Suprapubic skin (tissue), 4 donors: ENCODE measurements around the gene LRRC10B. TPM values are rescaled to one million over a fixed set of nuclear protein-coding genes. Genes with fewer than 3 reads are reported as not detected.

Experiments
- DNase-seq, 2 donors: peaks; one replicate each; pipeline ENCODE4 v3.0.0-alpha.2; 2019; ENCODE audit warnings: low spot score in 2 of 2
- H3K27ac ChIP-seq: fragments of 200-600 bp; sonication (generic); one replicate; pipeline ENCODE4 v1.5.1; 2019
- H3K27me3 ChIP-seq: fragments of 200-600 bp; sonication (generic); one replicate; pipeline ENCODE4 v1.5.1; 2019
- H3K36me3 ChIP-seq: fragments of 200-600 bp; sonication (generic); one replicate; pipeline ENCODE4 v1.5.1; 2019
- H3K4me1 ChIP-seq: fragments of 200-600 bp; sonication (generic); one replicate; pipeline ENCODE4 v1.5.1; 2019
- H3K4me3 ChIP-seq: fragments of 200-600 bp; sonication (generic); one replicate; pipeline ENCODE4 v1.5.1; 2019; ENCODE audit warnings: mild to moderate bottlenecking
- H3K9me3 ChIP-seq: fragments of 200-600 bp; sonication (generic); one replicate; pipeline ENCODE4 v1.5.1; 2019
- CTCF ChIP-seq, 2 donors: fragments of 200-600 bp in 1 of 2; fragments of 450-650 bp in 1 of 2; sonication (generic) in 1 of 2; IDR thresholded peaks; one replicate each; pipeline ENCODE4 v1.5.1; 2016 to 2019; ENCODE audit warnings: antibody characterized with exemption in 2 of 2, mild to moderate bottlenecking in 1 of 2, moderate library complexity in 1 of 2
- EP300 ChIP-seq: sonication (generic); formaldehyde crosslinking; IDR thresholded peaks from one replicate; pipeline ENCODE4 v1.6.1; 2017; ENCODE audit warnings: antibody characterized with exemption
- POLR2A ChIP-seq, 2 donors: fragments of 450-650 bp; IDR thresholded peaks; one replicate each; pipeline ENCODE4 v1.6.1; 2017; ENCODE audit warnings: antibody characterized with exemption in 2 of 2, mild to moderate bottlenecking in 2 of 2, moderate library complexity in 2 of 2
- POLR2AphosphoS5 ChIP-seq, 3 donors: sonication (generic); formaldehyde crosslinking; IDR thresholded peaks; one replicate each; pipeline ENCODE4 v1.6.1; 2017; ENCODE audit warnings: antibody characterized with exemption in 3 of 3
- WGBS: methylation state at CpG from one replicate; pipeline ENCODE4 v1.1.5; 2018; 5-methylcytosine and 5-hydroxymethylcytosine counted together
- total RNA-seq, 4 donors: library from RNA; depleted of rRNA; stranded (reverse); fragments of >200 nt; gene quantifications; one replicate each; pipeline ENCODE4 v1.1.0, GENCODE V29; 2016

Gene LRRC10B
- total RNA-seq, 4 donors from 2014 or later = 1.1 to 2.1 (median 1.2) TPM; not detected in 1

DNA sequence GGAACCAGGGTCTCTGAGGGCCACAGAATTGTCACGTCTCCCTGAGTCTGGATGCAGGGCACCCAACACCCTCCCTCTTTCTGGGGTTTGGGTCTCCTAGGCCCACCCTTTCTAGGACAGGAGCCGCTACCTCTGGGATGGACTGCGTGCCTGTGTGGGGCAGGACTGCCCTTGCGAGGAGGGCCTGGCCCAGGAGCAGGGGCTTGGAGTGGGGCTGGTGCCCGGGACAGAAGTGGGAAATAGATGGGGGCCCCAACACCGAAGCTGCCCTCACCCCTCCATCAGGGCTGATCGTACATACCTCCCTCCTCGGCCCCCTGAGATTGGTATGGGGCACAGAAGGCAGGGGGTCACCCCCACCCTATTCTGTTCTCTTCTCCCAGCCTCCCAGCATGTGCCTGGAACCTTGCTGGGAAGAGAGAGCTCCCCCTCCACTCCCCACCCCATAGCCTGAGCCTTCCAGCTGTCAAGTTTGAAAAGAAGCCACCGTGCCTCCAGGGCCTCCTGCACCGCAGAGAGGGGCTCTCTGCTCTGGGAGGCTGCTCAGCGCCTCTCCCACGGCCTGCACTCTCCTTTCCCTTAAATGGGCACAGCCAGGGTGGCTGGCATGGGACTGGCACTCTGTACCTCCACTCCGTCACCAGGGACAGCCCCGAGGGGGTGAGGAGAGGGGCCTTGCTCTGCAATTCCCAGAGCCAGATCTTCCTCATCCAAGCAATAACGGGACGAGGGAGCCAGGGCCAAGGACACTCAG is 1.8 kb downstream of the LRRC10B start:
- WGBS = 72% methylated on average over 9 of the region's 16 CpGs
- Histone ChIP-seq H3K27me3 (peaks cover 47% of the 10 kb centered on the region), H3K27ac (peak overlapping the region; percentile 25), H3K4me3 (no peak overlapping the region), H3K9me3 (no peaks in the 10 kb centered on the region), H3K4me1 (peaks cover 34% of the 10 kb centered on the region), H3K36me3 (no peaks in the 10 kb centered on the region)
- TF ChIP-seq EP300 = no peak
- no peak for DNase-seq

DNA sequence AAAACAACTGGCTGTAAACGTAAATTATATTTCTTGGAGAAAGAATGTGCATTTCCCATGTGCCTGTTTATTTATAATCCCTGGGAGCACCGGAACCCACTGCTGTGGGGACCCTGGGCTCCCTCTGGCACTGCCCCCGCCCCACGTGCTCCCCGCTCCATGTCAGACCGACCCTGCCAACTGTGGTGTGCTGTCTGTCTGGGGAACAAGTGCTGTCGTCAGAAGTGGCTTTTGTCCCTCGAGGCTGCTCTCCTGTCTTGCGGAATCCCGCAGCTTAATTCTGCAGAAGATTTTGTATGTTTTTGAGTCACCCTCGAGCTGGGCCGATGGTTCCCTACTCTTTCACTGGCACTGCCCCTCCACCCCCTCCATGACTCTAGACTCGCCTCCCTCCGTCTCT is 2.4 kb downstream of the LRRC10B start:
- Histone ChIP-seq H3K9me3 (no peaks in the 10 kb centered on the region), H3K4me3 (no peak overlapping the region), H3K27me3 (peaks cover 45% of the 10 kb centered on the region), H3K27ac (no peak overlapping the region), H3K36me3 (no peaks in the 10 kb centered on the region), H3K4me1 (peaks cover 34% of the 10 kb centered on the region)
- DNase-seq = no peak
- WGBS = 74% methylated on average over 14 of the region's 14 CpGs
- TF ChIP-seq CTCF (IDR thresholded peaks at IDR 0.05) (no peak), EP300 (no peak), POLR2AphosphoS5 (IDR thresholded peaks at IDR 0.05) (no peak), POLR2A (IDR thresholded peaks at IDR 0.05) (no peak)

DNA sequence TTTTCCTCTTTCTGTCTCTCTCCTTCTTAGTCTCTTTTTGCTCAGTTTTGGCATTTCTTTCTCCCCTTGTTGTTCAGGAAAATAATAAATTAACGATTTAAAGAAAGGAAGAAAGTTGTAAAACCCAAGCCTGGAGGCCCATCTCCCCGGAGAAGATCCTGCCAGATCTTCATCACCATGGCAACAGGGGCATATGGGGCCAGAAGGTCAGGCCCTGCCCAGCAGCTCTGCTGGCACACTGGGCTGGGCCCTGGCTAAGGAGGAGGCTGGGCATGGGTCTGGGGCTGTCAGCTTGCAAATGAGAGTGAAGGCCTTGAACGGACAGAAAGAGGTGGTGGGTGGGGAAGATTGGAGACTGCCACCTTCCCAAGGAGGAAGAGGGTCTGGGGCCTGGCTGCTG is 2.8 kb downstream of the LRRC10B start:
- Histone ChIP-seq H3K9me3 (no peaks in the 10 kb centered on the region), H3K27ac (no peak overlapping the region), H3K4me1 (peaks cover 36% of the 10 kb centered on the region), H3K4me3 (no peak overlapping the region), H3K36me3 (no peaks in the 10 kb centered on the region), H3K27me3 (peaks cover 44% of the 10 kb centered on the region)
- no peak for DNase-seq
- no peak for TF ChIP-seq CTCF (IDR thresholded peaks at IDR 0.05)
- no peak for TF ChIP-seq POLR2AphosphoS5 (IDR thresholded peaks at IDR 0.05)
- WGBS = 43% methylated on average over 3 of the region's 3 CpGs

DNA sequence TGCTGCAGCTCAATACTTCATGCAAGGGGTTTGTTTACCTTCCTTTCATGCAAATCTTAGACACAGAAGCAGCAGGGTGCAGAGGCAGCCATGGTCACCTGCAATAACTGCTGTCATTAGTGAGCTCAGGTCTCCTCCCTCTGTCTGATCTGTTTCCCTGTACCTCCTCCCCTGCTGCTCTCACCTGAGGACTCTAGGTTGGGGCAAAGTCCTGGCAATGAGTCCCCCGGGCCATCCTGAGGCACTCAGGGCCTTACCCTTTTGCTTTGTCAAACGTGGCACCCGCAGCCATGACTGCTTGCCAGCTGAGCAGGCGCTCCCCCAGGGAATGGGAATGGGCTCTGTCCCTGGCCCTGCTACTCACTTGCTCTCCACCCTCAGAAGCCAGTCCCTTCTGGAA is 3.9 kb downstream of the LRRC10B start:
- Histone ChIP-seq H3K4me1 (peaks cover 43% of the 10 kb centered on the region), H3K27me3 (peaks cover 40% of the 10 kb centered on the region), H3K27ac (no peak overlapping the region), H3K9me3 (no peaks in the 10 kb centered on the region), H3K36me3 (no peaks in the 10 kb centered on the region), H3K4me3 (no peak overlapping the region)
- TF ChIP-seq EP300 (no peak), CTCF (IDR thresholded peaks at IDR 0.05) (no peak), POLR2A (IDR thresholded peaks at IDR 0.05) (no peak), POLR2AphosphoS5 (IDR thresholded peaks at IDR 0.05) (no peak)
- 71% methylated on average over 4 of the region's 4 CpGs for WGBS
- DNase-seq = no peak

- Histone ChIP-seq H3K27ac (no peak overlapping the region), H3K4me1 (peaks cover 38% of the 10 kb centered on the region), H3K9me3 (no peaks in the 10 kb centered on the region), H3K4me3 (no peak overlapping the region), H3K36me3 (no peaks in the 10 kb centered on the region), H3K27me3 (peaks cover 32% of the 10 kb centered on the region)
- WGBS = 71% methylated on average over 10 of the region's 11 CpGs
- no peak for DNase-seq
- TF ChIP-seq CTCF (IDR thresholded peaks at IDR 0.05) (no peak), POLR2AphosphoS5 (IDR thresholded peaks at IDR 0.05) (no peak), EP300 (no peak), POLR2A (IDR thresholded peaks at IDR 0.05) (no peak)
These were observed 4.7 kb downstream of the LRRC10B start for GRCh38 chr11:61513143-61513765.
